ENCODE results near the gene OPRL1.
"Not testable (repeated sequence)": the region's sequence is repeated elsewhere in the genome, so short reads cannot be mapped to it uniquely, and the experiment has no call there.

Gene OPRL1

GRCh38 chr20:64105846-64106434, 26.1 kb downstream of the OPRL1 start:
- no peak for DNase-seq

DNA sequence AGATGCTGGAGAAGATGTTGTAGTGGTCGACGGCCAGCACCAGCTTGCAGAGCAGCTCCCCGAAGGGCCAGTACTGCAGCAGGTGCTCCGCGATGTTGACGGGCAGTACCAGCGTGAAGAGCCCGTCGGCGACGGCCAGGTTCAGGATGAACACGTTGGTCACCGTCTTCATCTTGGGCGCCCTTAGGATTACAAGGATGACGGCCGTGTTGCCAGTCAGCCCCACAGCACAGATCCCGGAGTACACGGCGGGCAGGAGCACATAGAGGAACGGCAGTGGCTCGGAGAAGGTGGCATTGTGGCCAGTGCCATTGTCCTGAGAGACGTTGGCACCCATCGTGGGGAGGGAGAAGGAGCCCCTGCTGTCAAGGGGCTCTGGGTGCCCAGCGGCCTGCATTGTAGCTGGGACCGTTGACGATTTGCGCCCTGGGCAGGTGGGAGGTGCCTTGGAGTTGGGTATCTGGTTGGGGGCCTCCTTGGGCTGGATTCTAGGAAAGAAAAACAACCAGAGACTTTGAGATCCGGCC, 26.6 kb downstream of the OPRL1 start:
- no peak for DNase-seq

- peak in 1 of 6 experiments; percentile 28 for DNase-seq
These were observed 27.3 kb downstream of the OPRL1 start, which contains the start of gene NPBWR2 for GRCh38 chr20:64106981-64107735. NPBWR2 (minus strand) TSS chr20:64107565; CDS start chr20:64106831, 734 bp downstream.

GRCh38 chr20:64107736-64108457, 28.0 kb downstream of the OPRL1 start:
- DNase-seq: no peak

DNA sequence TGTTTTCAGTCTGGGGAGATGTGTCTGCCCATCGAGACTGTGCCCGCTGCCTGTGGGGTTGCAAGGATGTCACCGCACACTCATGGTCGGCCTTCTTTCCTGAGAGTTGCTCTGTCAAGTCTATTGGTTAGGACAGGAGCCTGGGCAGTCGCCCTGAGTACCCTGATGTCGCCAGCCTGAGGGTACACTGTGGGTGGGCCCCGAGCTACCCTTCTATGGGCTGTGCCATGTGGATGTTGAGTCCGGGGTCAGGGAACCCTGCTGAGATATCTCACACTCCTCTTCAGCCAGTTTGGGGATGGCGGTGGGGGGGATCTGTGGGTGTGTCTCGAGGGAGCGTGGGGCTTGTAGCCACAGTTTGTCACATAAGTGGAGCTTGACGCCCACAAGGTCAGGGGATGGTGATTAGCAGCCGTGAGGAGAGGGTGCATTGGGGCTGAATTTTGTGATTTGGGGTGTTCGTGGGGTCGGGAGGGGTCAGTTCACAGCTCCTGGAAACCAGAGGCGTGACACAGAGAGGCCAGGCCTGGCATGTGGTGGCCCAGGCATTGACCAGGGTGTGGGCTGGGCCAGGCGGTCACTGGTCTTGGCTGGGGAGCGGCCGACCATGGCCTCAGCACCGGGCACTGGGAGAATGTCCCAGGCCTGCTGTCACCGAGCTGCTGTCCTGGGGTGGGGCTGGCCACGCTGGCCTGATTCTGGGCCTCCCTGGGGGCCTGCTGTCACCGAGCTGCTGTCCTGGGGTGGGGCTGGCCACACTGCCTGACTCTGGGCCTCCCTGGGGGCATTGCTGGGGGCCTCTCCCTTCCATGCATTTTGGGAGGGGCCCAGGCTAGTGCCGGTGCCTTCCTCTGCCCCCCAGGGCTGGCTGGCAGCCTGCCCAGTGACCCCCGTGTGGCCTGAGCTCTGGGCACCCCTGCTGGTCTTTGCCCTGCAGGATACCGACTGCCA, 29.1 kb downstream of the OPRL1 start:
- DNase-seq: no peak

DNA sequence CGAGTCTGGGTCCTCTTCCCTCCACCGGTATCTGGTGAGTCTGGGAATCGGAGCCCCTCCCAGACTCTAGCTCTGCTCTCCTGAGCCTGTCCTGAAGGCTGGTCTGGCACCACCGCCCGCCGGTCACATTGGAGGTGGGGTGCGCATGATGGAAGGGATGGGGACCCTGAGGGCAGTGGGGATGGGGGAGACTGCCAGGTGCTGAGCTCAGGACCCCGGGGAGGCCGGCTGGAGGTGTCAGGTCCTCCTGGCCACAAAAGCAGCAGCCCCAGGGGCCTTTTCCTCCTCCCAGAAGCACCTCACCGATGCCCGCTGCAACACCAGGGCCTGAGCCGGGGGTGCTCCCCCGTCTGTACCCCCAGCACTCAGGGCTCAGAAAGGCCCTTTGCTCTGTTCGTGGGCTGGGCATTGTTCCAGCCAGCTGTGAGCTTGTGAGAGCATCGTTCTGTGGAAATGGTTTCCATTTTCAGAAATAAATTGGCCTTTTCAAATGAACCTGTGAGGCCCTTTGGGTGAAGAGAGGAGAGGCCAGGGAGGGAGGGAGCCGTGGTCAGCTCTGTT, 30.0 kb downstream of the OPRL1 start:
- DNase-seq: no peak

DNA sequence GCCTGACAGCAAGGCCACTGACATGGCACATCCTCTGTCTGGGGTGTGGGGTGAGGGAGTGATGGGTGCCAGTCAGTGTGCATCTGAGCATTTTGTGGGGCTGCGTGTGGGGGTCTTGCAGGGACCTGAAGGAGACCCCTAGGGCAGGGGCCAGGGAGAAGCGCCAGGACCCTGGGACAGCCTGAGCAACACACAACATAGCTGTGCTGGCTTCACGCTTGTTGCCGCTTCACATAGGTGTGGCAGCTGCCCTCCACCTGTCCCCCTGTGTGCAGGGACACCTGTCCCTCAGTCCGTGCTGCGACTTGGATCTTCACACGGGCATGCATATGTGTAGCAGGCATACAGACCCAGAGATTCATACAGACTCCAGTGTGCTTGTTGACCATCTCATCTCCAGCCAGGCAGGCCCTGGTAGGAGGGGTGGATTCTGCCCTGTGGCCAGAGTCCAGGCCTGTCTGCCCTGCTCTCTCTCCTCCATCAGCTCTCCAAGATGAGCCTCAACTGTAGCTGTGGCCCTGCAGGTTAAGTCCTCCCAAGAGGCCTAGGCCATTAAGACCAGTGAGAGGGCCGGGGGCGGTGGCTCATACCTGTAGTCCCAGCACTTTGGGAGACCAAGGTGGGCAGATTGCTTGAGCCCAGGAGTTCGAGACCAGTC, 30.7 kb downstream of the OPRL1 start:
- no peak for DNase-seq

GRCh38 chr20:64111841-64112641, 32.2 kb downstream of the OPRL1 start:
- DNase-seq: no peak

DNA sequence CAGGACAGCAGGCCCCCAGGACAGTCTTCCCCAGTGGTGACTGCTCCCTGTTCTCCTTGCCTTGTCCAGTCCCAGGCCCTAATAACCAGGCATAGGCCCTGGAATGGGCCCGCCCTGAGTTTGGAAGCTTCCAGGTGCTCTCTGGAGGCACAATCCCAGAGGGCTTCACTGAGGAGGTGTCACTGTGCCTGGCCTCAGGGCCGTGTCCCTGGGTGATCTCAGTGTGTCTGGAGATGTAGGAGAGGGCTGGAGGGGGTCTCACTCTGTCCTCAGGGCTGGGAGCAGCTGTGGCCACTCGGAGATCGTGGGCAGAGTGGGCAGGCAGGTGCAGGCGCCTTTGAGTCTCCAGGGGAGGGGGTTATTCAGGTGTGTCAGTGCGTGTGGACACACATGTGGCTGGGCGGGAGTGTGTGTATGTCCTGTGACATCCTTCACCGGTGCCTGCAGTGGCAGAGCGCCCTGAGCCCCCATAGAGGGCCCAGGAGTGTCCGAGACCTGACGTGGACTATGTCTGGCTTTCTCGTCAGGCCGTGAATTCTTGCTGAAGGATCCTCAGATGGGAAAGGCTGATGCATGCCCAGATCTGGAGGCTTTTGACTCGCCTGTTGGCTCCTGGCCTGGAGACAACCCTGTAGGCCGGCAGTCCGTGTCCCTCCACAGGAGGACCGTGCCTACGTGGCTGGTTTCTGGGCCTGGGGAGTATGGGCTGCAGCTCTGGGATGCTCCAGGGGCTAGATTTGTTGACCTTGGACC, 33.0 kb downstream of the OPRL1 start:
- DNase-seq: no peak

- no peak for DNase-seq
These were observed 33.5 kb downstream of the OPRL1 start for GRCh38 chr20:64113444-64113775.

GRCh38 chr20:64113796-64114355, 34.0 kb downstream of the OPRL1 start:
- no peak for DNase-seq

DNA sequence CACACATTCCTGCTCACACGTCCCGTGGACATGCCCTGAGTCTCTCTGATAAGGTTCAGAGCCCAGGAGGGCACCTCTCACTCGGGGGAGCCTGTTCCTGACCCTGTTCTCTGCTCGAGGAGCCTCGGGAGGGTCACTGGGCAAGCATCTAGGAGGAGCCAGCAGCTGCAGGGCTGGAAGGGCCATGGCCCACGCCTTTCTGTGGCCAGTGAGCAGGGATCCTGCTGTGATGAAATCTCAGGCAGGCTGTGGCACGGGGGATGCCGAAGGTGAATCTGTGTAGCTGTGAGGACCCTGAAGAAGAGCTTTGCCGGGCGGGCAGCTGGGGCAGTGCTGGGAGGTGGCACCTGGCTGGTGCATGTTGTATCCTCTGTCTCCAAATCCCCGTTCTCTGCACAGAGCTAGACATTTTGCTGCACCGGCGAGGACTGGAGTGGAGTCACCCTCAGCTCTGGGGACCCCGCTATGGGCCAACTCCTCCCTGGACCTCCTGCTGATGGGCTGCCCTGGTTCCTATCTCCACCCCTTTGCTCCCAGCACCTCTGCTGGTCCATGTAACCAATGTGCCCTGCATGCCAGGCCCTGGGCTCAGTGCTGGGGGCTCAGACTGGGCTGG, 34.6 kb downstream of the OPRL1 start:
- DNase-seq: no peak

DNA sequence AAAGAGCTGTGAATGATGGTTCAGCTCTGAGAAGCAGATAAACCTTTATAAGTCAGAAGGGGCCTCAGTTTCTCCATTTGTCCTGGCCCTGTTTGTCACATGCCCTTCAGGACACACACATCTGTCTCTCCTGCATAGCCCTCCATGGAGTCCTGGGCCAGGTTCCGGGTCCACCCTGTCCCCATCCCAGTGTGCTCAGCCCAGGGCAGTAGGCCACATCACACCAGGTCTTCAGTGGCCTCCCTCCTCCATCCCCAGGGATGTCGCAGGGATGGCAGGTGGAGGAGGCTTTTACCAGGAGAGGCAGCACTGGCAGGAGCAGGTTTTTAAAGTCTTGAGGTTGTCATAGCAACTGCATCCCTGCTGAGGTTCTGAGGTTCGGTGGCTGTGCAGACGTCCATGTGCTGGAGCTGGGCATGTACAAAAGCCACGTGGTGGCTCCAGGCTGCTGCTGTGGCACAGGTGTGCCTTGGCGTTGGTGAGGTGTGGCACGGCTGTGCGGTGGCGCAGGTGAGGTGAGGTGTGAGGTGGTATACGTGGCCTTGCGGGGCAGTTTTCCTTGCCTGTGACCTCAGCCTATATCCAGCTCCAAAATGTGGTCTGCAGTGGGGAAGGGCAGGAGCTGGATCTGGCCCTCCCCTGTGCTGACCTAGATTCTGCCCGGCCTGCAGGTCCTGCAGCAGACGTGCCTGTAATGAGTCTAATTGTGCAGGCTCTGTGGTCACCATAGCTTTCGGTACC, 35.5 kb downstream of the OPRL1 start:
- no peak for DNase-seq

DNA sequence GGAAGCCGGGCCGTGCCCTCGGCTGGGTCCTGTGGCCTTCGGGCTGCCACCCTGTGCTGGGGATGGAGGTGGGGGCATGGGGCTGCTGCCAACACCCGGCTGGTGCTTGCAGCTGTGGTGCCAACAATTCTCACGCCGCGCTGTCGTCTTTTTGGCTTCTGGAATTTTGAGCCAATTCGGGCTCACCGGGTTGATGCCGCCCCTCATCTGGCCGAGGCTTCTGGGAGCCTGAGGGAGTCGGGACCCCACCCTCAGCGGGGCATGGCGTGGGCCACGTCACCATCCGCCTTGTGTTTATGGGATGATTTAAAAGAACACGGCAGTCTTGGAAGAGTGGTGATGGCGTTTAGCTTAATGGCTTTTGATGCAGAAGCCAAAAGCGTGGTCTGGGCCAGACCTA, 36.1 kb downstream of the OPRL1 start:
- no peak for DNase-seq

DNA sequence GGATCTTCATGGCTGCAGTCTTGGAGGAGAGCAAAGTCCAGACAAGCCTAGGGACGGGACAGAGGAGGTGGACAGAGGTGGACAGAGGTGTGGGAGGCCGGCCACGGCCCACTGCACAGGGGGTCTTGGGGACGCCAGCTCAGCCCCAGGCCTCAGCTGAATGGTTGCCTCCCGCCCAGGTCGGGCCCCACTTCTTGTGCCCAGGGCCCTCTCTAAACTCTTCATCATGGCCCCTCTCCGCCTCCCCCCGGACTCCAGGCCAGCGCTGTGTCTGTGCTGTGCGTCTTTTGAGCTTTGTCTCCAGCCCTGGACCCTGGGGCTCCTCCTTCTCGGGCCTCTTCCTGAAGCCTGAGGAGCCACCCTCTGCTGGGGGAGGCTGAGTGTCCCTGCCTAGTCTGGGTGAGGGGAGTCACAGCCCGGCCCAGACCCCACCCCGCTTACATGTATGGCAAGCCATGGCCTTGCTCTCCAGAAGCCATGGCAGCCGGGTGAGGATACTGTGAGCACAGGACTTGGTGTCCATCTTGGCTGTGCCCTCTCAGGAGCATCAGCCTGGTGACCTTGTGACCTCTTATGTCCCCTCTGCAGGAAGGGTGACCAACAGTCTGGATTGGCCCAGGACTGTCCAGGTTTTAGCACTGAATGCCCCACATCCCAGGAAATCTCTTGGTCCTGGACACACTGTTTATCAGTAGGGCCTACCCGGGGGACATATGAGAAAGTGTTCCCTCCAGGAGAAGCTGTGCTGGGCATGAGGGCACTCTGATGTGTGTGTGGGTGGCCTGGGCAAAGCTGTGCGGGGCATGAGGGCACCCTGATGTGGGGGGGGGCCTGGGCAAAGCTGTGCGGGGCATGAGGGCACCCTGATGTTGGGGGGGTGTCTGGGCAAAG, 36.9 kb downstream of the OPRL1 start:
- no peak for DNase-seq

GRCh38 chr20:64117432-64117777, 37.5 kb downstream of the OPRL1 start:
- not testable (repeated sequence) for DNase-seq

GRCh38 chr20:64119301-64119680, 39.4 kb downstream of the OPRL1 start:
- DNase-seq: no peak

Data from stimulated activated naive CD4-positive, alpha-beta T cell (primary cell).